ENCODE results near the gene ANKRD16.

GRCh38 chr10:5933909-5934546, 44.3 kb upstream of the ANKRD16 start:
- TF ChIP-seq, protein P1, sequence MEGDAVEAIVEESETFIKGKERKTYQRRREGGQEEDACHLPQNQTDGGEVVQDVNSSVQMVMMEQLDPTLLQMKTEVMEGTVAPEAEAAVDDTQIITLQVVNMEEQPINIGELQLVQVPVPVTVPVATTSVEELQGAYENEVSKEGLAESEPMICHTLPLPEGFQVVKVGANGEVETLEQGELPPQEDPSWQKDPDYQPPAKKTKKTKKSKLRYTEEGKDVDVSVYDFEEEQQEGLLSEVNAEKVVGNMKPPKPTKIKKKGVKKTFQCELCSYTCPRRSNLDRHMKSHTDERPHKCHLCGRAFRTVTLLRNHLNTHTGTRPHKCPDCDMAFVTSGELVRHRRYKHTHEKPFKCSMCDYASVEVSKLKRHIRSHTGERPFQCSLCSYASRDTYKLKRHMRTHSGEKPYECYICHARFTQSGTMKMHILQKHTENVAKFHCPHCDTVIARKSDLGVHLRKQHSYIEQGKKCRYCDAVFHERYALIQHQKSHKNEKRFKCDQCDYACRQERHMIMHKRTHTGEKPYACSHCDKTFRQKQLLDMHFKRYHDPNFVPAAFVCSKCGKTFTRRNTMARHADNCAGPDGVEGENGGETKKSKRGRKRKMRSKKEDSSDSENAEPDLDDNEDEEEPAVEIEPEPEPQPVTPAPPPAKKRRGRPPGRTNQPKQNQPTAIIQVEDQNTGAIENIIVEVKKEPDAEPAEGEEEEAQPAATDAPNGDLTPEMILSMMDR (IDR thresholded peaks at IDR 0.05), result no peak
- TF ChIP-seq TCF7L2 (IDR thresholded peaks at IDR 0.05; ENCODE audit: low read depth, low read length) (no peak), POLR2AphosphoS5 (IDR thresholded peaks at IDR 0.05; ENCODE audit: low read depth, low read length) (no peak), SIN3A (IDR thresholded peaks at IDR 0.05; ENCODE audit: borderline replicate concordance, insufficient read depth, low read depth, low read length) (no peak)
- TF ChIP-seq, protein P2, sequence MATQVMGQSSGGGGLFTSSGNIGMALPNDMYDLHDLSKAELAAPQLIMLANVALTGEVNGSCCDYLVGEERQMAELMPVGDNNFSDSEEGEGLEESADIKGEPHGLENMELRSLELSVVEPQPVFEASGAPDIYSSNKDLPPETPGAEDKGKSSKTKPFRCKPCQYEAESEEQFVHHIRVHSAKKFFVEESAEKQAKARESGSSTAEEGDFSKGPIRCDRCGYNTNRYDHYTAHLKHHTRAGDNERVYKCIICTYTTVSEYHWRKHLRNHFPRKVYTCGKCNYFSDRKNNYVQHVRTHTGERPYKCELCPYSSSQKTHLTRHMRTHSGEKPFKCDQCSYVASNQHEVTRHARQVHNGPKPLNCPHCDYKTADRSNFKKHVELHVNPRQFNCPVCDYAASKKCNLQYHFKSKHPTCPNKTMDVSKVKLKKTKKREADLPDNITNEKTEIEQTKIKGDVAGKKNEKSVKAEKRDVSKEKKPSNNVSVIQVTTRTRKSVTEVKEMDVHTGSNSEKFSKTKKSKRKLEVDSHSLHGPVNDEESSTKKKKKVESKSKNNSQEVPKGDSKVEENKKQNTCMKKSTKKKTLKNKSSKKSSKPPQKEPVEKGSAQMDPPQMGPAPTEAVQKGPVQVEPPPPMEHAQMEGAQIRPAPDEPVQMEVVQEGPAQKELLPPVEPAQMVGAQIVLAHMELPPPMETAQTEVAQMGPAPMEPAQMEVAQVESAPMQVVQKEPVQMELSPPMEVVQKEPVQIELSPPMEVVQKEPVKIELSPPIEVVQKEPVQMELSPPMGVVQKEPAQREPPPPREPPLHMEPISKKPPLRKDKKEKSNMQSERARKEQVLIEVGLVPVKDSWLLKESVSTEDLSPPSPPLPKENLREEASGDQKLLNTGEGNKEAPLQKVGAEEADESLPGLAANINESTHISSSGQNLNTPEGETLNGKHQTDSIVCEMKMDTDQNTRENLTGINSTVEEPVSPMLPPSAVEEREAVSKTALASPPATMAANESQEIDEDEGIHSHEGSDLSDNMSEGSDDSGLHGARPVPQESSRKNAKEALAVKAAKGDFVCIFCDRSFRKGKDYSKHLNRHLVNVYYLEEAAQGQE (IDR thresholded peaks at IDR 0.05; ENCODE audit: insufficient read depth in 1 of 2, low read depth in 2 of 2, low read length in 1 of 2), result no peak

All from Panc1 (cell line).